CD4-positive, alpha-beta T cell treated with Interleukin-17A for 4 hours (primary cell): ENCODE data around the gene MED12L.

Experiments used
- DNase-seq: peaks from one replicate; pipeline ENCODE4 v3.0.0-alpha.2; 2020; ENCODE audit warnings: mixed read lengths

Gene MED12L

DNA sequence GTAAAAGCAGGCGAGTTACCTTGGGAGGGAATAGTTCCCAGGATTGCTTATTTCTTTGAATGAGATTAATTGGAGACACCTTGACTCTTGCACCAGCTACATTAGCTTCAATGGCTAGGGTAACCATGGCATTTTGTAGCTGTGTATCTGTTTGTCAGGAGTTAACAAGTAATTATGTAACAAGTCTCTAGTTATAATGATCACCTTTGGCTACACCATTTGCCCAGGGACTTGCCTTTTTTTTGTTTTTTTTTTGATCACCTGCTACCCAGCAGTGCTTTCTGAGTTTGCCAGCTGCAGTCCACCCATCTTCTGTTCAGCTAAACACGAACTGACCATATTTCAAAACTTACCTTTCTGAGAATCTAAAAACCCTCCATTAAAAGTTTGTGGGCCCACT is 2.2 kb downstream of the MED12L start:
- DNase-seq = no peak

- no peak for DNase-seq
These were observed 6.4 kb downstream of the MED12L start for GRCh38 chr3:151091685-151092345.

DNA sequence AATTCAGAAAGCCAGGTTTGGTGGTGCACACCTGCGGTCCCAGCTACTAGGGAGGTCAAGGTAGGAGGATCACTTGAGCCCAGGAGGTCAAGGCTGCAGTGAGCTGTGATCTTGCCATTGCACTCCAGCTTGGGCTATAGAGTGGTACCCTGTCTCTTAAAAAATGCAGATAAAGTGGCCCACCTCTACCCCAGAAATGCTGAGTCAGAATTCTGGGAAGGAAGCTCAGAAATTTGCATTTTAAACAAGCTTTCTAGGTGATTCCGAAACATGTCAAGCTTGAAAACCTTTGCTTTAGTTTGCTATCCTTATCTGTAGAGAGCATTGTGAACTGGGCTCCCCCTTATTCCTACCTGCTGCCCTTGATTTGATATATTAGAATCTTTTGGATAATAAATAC is 7.7 kb downstream of the MED12L start:
- no peak for DNase-seq

GRCh38 chr3:151093905-151094304 is 8.4 kb downstream of the MED12L start:
- DNase-seq = no peak

DNA sequence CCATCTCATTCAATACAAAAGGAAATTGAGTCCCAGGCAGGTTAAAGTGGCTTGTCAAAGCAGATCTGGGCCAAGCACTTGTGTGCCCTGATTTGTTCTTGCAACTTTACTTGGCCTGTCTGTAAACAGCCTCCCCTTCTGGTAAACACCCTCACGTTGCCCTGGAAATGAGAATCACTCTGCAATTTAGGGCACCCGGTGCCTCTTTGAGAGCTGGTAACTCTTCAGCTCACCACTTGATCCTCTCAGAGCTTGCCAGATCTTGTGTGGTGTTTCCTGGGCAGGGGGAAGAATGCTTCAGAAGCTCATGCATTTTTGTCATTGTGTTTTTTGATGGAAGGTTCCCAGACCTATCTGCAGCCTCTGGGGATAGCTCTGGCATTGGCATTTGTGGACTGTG is 11.3 kb downstream of the MED12L start:
- DNase-seq = no peak

GRCh38 chr3:151100076-151100475 is 14.6 kb downstream of the MED12L start:
- DNase-seq = no peak

- DNase-seq = no peak
These were observed 16.0 kb downstream of the MED12L start for GRCh38 chr3:151101270-151101969.

DNA sequence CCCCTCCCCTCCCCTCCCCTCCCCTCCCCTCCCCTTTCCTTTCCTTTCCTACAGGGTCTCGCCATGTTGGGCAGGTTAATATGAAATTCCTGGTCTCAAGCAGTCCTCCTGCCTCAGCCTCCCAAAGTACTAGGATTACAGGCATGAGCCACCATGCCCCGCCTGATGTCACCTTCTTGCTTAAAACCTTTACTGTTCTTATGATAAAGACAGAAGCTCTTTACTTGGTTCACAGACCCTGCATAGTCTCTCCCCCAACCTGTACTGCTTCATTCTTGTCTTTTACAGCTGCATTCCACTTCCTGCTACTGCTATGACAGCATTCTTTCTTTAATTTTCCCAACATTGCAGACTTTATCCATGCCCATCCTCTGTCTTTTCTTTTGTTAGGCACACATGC is 20.8 kb downstream of the MED12L start:
- no peak for DNase-seq

DNA sequence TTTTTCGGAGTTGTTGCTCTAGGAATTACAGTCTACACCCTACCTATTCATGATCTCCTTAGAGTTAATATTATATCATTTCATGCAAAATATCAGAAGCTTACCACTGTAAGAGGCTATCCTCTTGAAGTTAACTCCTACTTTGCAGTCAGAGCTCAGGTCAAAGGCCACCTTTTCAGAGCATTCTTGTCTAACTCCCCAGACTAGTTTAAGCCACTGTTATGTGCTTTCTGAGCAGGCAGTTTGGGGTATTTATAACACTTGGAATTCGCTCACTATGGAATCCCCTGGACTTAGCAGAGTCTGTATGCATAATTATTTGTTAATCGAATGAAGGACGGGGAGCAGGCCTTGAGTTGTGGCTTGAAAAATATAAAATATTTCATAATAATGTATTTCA is 21.7 kb downstream of the MED12L start:
- DNase-seq = no peak

DNA sequence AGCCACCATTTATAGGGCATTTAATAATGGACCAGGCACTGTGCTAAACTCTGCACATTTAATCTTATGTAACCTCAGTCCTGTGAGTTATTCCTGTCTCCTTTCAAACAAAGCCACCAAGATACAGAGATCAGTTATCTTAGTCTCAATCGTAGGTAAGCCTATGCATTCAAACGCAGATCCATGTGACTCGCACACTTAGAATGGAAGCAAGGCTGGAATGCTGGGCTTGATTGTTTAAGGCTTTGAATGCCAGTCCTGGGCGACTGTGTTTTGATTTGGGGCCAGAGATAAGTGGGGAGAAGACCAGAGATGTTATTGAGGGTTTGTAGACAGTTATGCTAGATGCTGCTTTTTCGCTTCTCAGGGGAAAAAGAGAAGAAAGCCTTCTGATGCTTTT is 22.2 kb downstream of the MED12L start:
- DNase-seq = no peak

DNA sequence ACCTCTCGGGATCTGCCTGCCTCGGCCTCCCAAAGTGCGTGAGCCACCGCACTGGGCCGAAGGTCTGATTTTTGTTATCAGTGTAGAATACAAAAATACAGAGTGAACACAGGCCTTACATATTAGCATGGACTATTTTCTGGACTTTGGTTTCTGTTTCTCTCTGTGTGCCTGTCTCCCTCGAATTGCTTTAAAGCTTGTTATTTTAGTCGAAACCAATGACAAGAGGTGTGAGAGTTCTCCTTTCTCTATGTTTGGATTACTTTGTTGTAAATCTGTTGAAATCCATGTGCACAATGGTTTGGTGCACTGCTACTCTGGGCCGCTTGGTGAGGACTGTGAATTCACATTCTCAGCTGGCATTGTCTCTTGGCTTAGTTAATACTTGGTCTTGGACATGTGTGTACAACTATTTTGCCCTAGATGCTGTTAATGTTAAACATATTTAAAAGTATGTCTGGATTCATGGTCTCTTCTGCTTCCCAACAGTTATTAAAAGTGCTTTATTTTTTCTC is 23.9 kb downstream of the MED12L start:
- DNase-seq = no peak

DNA sequence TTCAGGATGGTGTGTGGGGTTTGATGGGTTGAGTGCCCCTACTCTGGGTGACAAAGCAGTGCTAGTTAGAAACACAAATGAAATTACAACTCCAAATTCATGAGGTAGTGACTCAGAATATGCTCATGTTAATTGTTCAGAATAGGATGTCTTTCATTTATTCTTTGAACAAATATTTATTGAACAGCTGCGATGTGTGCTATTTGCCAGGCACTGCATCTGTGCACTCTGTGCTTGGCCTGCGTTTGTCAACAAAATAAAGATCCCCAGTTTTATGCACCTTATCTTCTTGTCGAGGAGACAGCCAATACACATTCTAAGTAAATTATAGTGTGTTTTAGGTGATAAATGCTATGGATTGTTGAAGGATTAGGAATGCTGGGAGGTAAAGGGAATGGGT is 27.3 kb downstream of the MED12L start:
- DNase-seq = no peak

- no peak for DNase-seq
These were observed 27.9 kb downstream of the MED12L start for GRCh38 chr3:151113343-151113742.

- no peak for DNase-seq
These were observed 31.6 kb downstream of the MED12L start for GRCh38 chr3:151117047-151117446.

DNA sequence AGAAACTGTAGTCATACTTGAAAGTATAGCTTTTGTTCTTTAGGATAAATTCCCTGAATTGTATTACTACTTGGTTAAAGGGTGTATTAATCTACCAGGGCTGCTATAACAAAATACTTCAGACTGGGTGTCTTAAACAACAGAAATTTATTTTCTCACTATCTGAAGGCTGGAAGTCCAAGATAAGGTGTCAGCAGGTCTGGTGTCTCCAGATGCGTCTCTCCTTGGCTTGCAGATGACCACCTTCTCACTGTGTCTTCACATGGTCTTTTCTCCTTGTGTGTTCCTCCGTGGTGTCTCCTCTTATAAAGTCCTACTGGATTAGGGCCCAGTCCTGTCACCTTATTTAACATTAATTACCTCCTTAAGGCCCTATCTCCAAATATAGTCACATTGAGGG is 33.7 kb downstream of the MED12L start:
- no peak for DNase-seq

DNA sequence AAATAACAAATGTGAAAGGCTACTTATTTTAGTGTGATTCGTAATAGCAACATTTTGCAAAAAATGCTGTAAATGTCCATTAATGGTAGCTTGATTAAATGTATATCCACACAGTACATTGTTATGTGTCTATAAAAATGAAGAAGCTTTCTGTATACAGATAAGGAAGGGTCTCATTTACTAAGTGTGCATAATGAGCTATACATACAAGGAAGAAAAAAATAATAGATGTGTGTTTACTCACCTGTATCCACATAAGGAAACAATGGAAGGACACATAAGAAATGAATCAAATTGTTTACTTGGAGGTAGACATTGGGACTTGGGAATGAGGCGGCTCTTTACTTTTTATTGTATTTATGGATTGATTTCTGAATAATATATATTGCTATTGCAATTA is 34.9 kb downstream of the MED12L start:
- DNase-seq = no peak

DNA sequence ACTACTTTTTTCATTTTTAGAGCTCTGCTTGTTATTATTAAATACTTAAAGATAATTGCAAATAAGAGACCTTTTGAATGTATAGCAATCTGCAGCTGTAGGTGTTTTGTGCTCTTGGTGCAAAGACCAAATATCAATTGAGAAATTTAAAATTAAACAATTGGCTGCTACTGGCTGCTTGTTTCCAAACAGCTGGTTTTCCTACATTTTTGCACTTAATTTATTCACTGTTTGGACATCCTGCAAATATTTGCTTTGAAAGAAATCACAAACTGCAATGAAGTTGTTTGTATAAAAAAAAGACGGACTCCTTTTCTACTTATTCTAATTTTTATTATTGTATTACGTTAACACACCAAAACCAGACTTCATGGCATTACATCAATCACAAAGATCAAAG is 35.6 kb downstream of the MED12L start:
- DNase-seq = no peak

DNA sequence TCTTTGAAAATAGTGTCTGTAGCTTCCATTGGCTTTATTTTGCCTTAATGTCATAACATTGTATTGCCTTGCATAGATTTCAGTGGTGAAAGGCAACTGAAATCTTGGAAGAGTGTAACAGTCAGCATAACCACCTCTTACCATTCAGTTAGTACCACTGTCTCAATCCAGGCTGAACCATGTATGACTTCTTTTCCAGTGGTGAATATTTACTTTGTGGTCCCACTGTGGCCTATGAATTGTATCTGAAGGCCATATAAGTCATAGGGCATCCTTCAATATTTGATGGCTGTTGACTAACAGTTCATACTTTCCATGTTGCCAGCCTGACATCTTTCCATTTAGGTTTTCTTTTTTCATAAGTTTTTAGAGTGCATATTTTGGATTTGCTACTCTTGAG is 38.4 kb downstream of the MED12L start:
- DNase-seq = no peak

DNA sequence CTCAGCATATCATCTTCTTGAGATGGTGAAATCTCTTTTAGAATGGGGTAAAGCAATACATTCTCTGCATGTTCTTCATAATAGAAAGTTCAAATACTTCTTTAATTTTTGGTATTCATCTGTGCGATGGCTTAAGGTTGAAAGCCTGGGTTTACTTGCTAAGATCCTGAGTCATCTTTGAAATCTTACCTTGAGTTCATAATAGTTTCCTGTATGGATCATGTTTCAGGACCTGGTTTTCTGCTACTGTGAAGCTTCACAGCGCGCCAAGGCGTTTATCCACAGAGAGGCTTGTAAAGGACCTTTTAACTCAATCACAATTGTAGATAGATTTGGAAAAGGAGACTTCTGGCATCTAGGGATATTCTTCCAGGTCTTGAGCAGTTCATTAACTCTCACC is 39.0 kb downstream of the MED12L start:
- no peak for DNase-seq

DNA sequence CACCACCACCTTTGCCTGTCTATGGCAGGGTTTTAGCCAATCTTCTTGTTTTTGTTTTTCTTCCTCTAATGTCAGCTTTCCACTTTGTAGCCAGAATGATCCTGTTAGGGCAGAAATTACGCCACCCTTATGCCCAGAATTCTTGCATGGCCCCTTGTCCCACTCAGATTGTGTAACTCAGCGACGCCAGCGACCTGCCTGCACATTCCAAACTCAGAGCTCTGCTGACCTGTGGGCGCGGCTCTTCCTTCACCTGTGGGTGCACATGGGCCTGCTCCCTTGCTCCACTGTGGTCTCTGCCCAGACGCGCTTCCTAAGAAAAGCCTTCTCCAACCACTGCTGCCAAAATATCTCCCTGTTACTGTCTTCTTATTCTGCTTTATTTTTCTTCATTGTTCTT is 45.0 kb downstream of the MED12L start:
- no peak for DNase-seq

DNA sequence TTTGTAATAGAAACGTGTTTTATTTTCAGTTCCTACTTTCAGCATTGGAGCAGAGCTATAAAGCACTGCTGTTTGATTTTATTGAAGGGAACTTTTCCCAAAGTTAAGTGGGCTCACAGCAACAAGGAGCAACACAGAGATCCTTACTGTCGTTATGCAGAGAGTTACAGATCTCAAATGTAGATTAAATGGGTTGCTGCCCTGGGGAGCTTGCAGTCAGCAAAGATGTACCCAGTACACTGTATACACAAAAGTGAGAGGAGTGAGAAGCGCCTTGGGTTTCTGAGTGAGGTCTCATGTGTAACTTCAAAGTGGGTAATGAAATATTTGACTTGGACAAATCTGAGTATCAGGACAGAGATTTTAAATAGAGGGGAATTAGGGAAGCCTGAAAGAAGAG is 47.7 kb downstream of the MED12L start:
- DNase-seq = no peak

DNA sequence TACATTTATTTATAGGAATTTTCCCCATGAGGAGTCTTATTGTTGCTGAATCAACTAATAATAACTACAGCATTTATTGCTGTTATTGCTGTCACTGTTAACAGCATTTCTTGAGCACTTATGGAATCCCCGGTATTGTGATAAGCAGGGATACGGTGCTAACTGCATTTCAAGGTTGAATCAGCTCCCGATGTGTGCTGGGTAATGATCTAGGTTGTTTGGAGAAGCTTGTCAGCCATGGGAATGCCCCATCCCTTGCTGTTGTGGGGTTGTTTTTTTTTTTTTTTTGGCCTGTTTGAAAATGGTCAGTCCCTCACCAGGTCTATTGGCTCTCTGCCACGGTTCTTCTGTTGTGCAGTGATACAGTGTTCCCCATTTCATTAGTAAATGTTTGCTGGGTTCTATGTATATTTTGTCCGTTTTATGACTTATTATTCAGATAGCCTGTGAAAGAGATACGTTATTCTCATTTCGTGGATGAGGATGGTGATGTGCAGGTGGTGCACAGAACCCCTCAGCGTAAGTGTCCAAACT is 48.5 kb downstream of the MED12L start:
- DNase-seq = no peak

- DNase-seq = peak; percentile 43
These were observed 50.3 kb downstream of the MED12L start for GRCh38 chr3:151135541-151136337.

GRCh38 chr3:151142929-151143328 is 57.5 kb downstream of the MED12L start:
- DNase-seq = no peak
